ENCODE results near the gene TOP3B. TPM values are rescaled to one million over a fixed set of nuclear protein-coding genes. Genes with fewer than 3 reads are reported as not detected.

The TOP3B gene
- total RNA-seq, 4 donors from 2014 or later = 16.6 to 27.3 (median 22.8) TPM

- TF ChIP-seq, protein P1, sequence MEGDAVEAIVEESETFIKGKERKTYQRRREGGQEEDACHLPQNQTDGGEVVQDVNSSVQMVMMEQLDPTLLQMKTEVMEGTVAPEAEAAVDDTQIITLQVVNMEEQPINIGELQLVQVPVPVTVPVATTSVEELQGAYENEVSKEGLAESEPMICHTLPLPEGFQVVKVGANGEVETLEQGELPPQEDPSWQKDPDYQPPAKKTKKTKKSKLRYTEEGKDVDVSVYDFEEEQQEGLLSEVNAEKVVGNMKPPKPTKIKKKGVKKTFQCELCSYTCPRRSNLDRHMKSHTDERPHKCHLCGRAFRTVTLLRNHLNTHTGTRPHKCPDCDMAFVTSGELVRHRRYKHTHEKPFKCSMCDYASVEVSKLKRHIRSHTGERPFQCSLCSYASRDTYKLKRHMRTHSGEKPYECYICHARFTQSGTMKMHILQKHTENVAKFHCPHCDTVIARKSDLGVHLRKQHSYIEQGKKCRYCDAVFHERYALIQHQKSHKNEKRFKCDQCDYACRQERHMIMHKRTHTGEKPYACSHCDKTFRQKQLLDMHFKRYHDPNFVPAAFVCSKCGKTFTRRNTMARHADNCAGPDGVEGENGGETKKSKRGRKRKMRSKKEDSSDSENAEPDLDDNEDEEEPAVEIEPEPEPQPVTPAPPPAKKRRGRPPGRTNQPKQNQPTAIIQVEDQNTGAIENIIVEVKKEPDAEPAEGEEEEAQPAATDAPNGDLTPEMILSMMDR (IDR thresholded peaks at IDR 0.05; ENCODE audit: low read depth) = no peak
Observed at GRCh38 chr22:21933413-21933812, 49.2 kb downstream of the TOP3B start.

DNA sequence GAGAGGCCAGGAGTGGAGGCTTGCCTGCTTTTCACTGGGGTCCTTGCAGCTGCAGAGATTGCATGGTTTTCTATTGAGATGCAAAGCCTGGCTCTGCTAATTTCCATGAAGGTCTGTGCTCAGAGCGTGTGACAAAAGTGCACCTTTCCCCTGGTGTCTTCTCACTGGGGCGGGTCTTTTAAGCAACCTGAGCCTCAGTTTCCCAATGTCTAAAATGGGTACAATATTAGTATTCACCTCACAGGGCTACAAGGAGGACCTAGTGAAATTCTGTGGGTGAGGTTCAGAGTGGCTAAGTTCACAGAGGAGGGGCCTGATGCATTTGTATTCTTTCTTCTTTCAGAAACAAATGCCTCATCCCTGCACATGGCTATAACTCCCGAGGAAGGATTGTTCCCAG, 50.2 kb downstream of the TOP3B start:
- TF ChIP-seq, protein P1 (IDR thresholded peaks at IDR 0.05; ENCODE audit: low read depth) = no peak

GRCh38 chr22:21931056-21931455, 51.5 kb downstream of the TOP3B start:
- TF ChIP-seq, protein P1 (IDR thresholded peaks at IDR 0.05; ENCODE audit: low read depth) = no peak

DNA sequence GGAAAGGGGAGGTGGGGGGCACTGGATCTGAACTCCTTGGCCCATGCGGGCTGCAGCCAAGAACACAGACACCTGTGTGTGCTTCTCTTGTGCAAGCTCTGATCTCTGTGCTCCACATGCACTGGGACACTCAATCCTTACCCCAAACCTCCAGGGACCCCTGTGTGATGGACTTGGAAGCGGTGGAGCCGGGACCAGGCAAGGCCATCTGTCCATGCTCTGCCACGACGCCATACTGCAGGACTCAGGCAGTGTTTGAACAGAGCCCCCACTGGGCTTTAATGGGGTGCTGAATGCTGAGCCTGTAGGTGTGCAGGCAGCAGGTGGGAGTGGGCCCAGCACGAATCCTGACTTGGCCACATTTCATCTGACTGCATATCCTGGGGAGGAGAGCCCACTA, 53.3 kb downstream of the TOP3B start:
- TF ChIP-seq, protein P1 (IDR thresholded peaks at IDR 0.05; ENCODE audit: low read depth) = no peak

GRCh38 chr22:21928048-21928447, 54.5 kb downstream of the TOP3B start:
- TF ChIP-seq, protein P1 (IDR thresholded peaks at IDR 0.05; ENCODE audit: low read depth) = no peak

DNA sequence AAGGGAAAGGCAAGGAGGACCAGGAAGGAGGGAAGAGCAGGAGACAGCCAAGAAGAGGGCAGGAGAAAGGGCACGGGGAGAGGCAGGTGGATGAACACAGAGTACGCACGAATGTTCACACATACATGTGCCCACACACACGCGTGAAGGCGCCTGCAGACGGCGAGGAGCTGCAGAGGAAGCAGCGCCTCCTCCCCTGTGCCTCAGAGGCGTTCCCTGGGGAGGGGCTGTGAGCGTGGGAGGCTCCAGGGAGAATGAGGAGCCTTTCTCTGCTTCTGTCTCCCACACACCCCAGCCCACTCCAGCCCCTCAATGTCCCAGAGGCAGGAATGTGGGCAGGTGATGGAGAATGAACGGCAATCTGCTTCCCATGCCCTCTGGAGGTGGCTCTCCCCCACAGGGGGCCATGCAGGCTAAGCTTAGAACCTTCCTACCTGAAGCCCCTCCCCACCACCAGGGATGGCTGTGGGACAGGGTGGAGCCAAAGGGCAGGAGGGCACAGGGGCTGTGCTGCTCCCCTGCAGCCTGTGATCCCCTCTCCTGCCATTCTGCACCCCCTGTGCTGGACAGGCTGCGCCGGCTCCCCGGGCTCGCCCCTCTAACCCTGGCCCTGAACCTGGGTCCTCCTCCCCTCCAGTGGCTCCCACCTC, 55.3 kb downstream of the TOP3B start:
- TF ChIP-seq, protein P1 (IDR thresholded peaks at IDR 0.05; ENCODE audit: low read depth) = no peak

DNA sequence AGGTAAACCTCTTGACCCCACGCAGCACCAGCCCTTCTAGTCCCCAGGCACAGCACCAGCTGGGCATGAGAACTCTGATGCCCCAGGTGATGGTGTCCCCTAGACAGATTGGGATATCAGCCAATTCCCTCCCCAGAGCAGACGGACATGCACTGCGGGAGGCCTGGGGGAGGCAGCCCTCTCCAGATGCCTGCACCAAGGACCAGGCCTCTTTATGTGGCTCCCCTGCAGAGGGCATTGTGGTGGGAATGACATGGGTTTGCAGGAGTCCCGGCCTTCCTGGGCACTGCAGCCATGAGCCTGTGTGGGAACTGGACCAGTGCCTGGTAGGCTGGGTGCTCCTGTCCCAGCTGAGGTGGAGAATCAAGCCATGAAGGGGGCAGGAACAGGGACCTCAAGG, 55.9 kb downstream of the TOP3B start:
- TF ChIP-seq, protein P1 (IDR thresholded peaks at IDR 0.05; ENCODE audit: low read depth) = no peak
